ENCODE data around the gene ZGPAT.

Gene ZGPAT

DNA sequence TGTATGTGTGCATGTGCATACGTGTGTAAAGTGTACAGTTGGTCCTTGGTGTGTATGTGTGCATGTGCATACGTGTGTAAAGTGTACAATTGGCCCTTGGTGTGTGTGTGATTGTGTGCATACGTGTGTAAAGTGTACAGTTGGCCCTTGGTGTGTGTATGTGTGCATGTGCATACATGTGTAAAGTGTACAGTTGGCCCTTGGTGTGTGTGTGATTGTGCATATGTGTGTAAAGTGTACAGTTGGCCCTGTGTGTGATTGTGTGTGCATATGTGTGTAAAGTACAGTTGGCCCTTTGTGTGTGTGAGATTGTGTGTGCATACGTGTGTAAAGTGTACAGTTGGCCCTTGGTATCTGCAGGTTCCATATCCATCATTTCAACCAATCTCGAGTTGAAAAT is 23.6 kb downstream of the ZGPAT start:
- peak overlapping the region; percentile 15; the same call in 1 of the 2 replicates for H3K4me2 ChIP-seq (ENCODE audit: low read length)
- no peak overlapping the region for H3K4me3 ChIP-seq (ENCODE audit: low read depth, low read length, poor library complexity, severe bottlenecking)
- no peaks in the 10 kb centered on the region for H3K9me2 ChIP-seq (ENCODE audit: low read depth, low read length)
- peaks cover 29% of the 10 kb centered on the region for H3K36me3 ChIP-seq (ENCODE audit: insufficient read depth, low read length)
- no peak for TF ChIP-seq EZH2 (IDR thresholded peaks at IDR 0.05; ENCODE audit: borderline replicate concordance, low read length)
- TF ChIP-seq, protein P1, sequence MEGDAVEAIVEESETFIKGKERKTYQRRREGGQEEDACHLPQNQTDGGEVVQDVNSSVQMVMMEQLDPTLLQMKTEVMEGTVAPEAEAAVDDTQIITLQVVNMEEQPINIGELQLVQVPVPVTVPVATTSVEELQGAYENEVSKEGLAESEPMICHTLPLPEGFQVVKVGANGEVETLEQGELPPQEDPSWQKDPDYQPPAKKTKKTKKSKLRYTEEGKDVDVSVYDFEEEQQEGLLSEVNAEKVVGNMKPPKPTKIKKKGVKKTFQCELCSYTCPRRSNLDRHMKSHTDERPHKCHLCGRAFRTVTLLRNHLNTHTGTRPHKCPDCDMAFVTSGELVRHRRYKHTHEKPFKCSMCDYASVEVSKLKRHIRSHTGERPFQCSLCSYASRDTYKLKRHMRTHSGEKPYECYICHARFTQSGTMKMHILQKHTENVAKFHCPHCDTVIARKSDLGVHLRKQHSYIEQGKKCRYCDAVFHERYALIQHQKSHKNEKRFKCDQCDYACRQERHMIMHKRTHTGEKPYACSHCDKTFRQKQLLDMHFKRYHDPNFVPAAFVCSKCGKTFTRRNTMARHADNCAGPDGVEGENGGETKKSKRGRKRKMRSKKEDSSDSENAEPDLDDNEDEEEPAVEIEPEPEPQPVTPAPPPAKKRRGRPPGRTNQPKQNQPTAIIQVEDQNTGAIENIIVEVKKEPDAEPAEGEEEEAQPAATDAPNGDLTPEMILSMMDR (IDR thresholded peaks at IDR 0.05; ENCODE audit: low read length): no peak
- H3K79me2 ChIP-seq (ENCODE audit: insufficient read depth, low read length): no peaks in the 10 kb centered on the region
- H3K9me3 ChIP-seq (ENCODE audit: low read length): no peaks in the 10 kb centered on the region
- peak overlapping the region; percentile 18; the same call in 1 of the 2 replicates for H3K9ac ChIP-seq (ENCODE audit: low read length)
- peaks cover 52% of the 10 kb centered on the region for H3K4me1 ChIP-seq (ENCODE audit: insufficient read depth, low read length, severe bottlenecking)
- 0 out of 2 replicates have a peak, but pooled peaks cover 6% of the 10 kb centered on the region for H3F3A ChIP-seq (ENCODE audit: insufficient read depth, low read length)
- no peaks in the 10 kb centered on the region for H4K20me1 ChIP-seq (ENCODE audit: insufficient read depth, low read length)
- H2AFZ ChIP-seq (ENCODE audit: low read length): no peak overlapping the region
- H3K27ac ChIP-seq (ENCODE audit: low read depth, low read length, poor library complexity, severe bottlenecking): peak overlapping the region; percentile 91
- H3K27me3 ChIP-seq (ENCODE audit: insufficient read depth, low read length): no peaks in the 10 kb centered on the region

DNA sequence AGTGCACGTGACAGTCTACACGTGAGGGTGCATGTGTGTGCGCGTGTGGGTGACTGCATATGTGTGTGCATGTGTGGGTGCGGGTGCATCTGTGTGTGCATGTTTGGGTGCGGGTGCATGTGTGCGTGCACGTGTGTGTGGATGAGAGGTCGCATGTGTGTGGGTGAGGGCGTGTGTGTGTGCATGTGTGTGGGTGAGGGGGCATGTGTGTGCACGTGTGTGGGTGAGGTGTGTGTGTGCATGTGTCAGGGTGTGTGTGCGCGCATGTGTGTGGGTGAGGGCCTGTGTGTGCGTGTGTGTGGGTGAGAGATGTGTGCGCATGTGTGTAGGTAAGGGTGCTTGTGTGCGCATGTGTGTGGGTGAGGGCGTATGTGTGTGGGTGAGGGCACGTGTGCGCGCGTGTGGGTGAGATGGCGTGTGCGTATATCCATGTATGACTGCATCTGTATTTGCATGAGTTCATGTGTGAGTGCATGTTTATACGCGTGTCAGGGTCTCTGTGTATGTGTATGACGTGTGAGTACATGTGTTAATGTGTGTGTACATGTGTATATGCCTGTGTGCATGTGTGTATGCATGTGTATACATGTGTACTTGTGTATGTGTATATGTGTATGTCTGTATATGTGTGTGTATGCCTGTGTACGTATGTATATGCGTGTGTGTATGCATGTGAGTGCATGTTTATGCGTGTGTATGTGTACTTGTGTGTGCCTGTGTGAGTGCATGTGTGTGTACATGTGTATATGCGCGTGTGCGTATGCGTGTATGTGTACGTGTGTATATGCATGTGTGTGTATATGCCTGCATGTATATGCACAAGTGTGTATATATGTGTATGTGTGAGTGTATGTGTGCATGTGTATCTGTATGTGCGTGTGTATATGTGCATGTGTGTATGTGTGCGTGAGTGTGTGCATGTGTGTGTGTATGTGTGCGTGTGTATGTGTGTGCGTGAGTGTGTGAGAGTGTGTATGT is 24.6 kb downstream of the ZGPAT start:
- Histone ChIP-seq H3K9ac (ENCODE audit: low read length) (no peak overlapping the region), H3K9me2 (ENCODE audit: low read depth, low read length) (no peaks in the 10 kb centered on the region), H3K36me3 (ENCODE audit: insufficient read depth, low read length) (peaks cover 23% of the 10 kb centered on the region), H3K4me2 (ENCODE audit: low read length) (no peak overlapping the region), H3K79me2 (ENCODE audit: insufficient read depth, low read length) (no peaks in the 10 kb centered on the region), H3K4me3 (ENCODE audit: low read depth, low read length, poor library complexity, severe bottlenecking) (no peak overlapping the region), H3K9me3 (ENCODE audit: low read length) (no peaks in the 10 kb centered on the region), H3K27ac (ENCODE audit: low read depth, low read length, poor library complexity, severe bottlenecking) (peak overlapping the region; percentile 91), H3F3A (ENCODE audit: insufficient read depth, low read length) (0 out of 2 replicates have a peak, but pooled peaks cover 6% of the 10 kb centered on the region), H3K27me3 (ENCODE audit: insufficient read depth, low read length) (no peaks in the 10 kb centered on the region), H2AFZ (ENCODE audit: low read length) (no peak overlapping the region), H3K4me1 (ENCODE audit: insufficient read depth, low read length, severe bottlenecking) (peaks cover 52% of the 10 kb centered on the region), H4K20me1 (ENCODE audit: insufficient read depth, low read length) (no peaks in the 10 kb centered on the region)
- TF ChIP-seq, protein P1 (IDR thresholded peaks at IDR 0.05; ENCODE audit: low read length): no peak
- TF ChIP-seq EZH2 (IDR thresholded peaks at IDR 0.05; ENCODE audit: borderline replicate concordance, low read length): no peak

DNA sequence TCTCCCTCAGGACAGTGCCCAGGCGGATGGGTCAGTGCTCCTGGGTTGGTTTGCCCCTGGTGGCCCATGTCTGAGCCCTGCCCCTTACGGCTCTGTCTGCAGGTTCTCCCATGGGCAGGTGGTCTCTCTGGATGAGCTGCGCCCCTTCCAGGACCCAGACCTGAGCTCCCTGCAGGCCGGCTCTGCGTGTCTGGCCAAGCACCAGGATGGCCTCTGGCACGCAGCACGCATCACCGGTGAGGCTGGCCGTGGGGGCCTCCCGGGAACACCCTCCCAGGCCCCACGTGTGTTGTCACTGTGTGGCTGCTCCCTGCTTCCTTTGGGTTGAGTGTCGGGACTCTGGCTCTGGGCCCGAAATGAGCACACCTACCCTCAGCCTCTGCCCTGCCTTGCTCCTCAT is 25.3 kb downstream of the ZGPAT start:
- TF ChIP-seq, protein P1 (IDR thresholded peaks at IDR 0.05; ENCODE audit: low read length): no peak
- no peak for TF ChIP-seq EZH2 (IDR thresholded peaks at IDR 0.05; ENCODE audit: borderline replicate concordance, low read length)
- Histone ChIP-seq H3K4me3 (ENCODE audit: low read depth, low read length, poor library complexity, severe bottlenecking) (no peak overlapping the region), H2AFZ (ENCODE audit: low read length) (no peak overlapping the region), H3K9me3 (ENCODE audit: low read length) (no peaks in the 10 kb centered on the region), H3F3A (ENCODE audit: insufficient read depth, low read length) (0 out of 2 replicates have a peak, but pooled peaks cover 6% of the 10 kb centered on the region), H3K27ac (ENCODE audit: low read depth, low read length, poor library complexity, severe bottlenecking) (no peak overlapping the region), H3K4me2 (ENCODE audit: low read length) (no peak overlapping the region), H3K79me2 (ENCODE audit: insufficient read depth, low read length) (no peaks in the 10 kb centered on the region), H4K20me1 (ENCODE audit: insufficient read depth, low read length) (no peaks in the 10 kb centered on the region), H3K36me3 (ENCODE audit: insufficient read depth, low read length) (peaks cover 23% of the 10 kb centered on the region), H3K9ac (ENCODE audit: low read length) (no peak overlapping the region), H3K27me3 (ENCODE audit: insufficient read depth, low read length) (no peaks in the 10 kb centered on the region), H3K9me2 (ENCODE audit: low read depth, low read length) (no peaks in the 10 kb centered on the region), H3K4me1 (ENCODE audit: insufficient read depth, low read length, severe bottlenecking) (peaks cover 50% of the 10 kb centered on the region)
